Activated CD4-positive, alpha-beta T cell treated with anti-CD3 and anti-CD28 coated beads, Interleukin-2, amount 50 U/mL, for 16 hours (primary cell): ENCODE measurements around the gene G3BP2.
"Not testable (repeated sequence)": the region's sequence is repeated elsewhere in the genome, so short reads cannot be mapped to it uniquely, and the experiment has no call there.

Source experiments
- DNase-seq: peaks from one replicate; pipeline ENCODE4 v3.0.0-alpha.2; 2020

The G3BP2 gene

GRCh38 chr4:75683482-75684155 is 10.4 kb upstream of the G3BP2 start:
- no peak for DNase-seq

GRCh38 chr4:75679876-75680575 is 6.8 kb upstream of the G3BP2 start:
- DNase-seq, result no peak

- DNase-seq, result no peak
Measured at GRCh38 chr4:75678965-75679364, 5.8 kb upstream of the G3BP2 start.

GRCh38 chr4:75678473-75678872 is 5.3 kb upstream of the G3BP2 start:
- no peak for DNase-seq

GRCh38 chr4:75675004-75675531 is 1.9 kb upstream of the G3BP2 start:
- no peak for DNase-seq

GRCh38 chr4:75673959-75674328 is 733 bp upstream of the G3BP2 start:
- DNase-seq, result no peak

GRCh38 chr4:75672461-75673026 is 667 bp downstream of the G3BP2 start:
- DNase-seq, result peak; percentile 84

GRCh38 chr4:75671802-75672421 is 1.3 kb downstream of the G3BP2 start:
- no peak for DNase-seq

- no peak for DNase-seq
Measured at GRCh38 chr4:75668596-75668995, 4.6 kb downstream of the G3BP2 start.

GRCh38 chr4:75667636-75668035 is 5.6 kb downstream of the G3BP2 start:
- not testable (repeated sequence) for DNase-seq

GRCh38 chr4:75666299-75666698 is 6.9 kb downstream of the G3BP2 start:
- no peak for DNase-seq

GRCh38 chr4:75664604-75665003 is 8.6 kb downstream of the G3BP2 start:
- DNase-seq, result not testable (repeated sequence)

- DNase-seq, result no peak
Measured at GRCh38 chr4:75662626-75663025, 10.6 kb downstream of the G3BP2 start.

GRCh38 chr4:75660491-75660890 is 12.7 kb downstream of the G3BP2 start:
- DNase-seq, result no peak

GRCh38 chr4:75659512-75660031 is 13.6 kb downstream of the G3BP2 start:
- DNase-seq, result no peak

- no peak for DNase-seq
Measured at GRCh38 chr4:75658876-75659275, 14.3 kb downstream of the G3BP2 start.

GRCh38 chr4:75655562-75655961 is 17.6 kb downstream of the G3BP2 start:
- peak; percentile 61 for DNase-seq

- DNase-seq, result no peak
Measured at GRCh38 chr4:75654905-75655304, 18.3 kb downstream of the G3BP2 start.

- DNase-seq, result no peak
Measured at GRCh38 chr4:75653845-75654503, 19.2 kb downstream of the G3BP2 start.

GRCh38 chr4:75644095-75644494 is 29.1 kb downstream of the G3BP2 start:
- no peak for DNase-seq

GRCh38 chr4:75643651-75644050 is 29.6 kb downstream of the G3BP2 start:
- DNase-seq, result no peak

GRCh38 chr4:75639124-75639695 is 34.0 kb downstream of the G3BP2 start:
- DNase-seq, result no peak
